ENCODE results near the gene TIMM22. TPM values are rescaled to one million over a fixed set of nuclear protein-coding genes. Genes with fewer than 3 reads are reported as not detected.
"Not testable (repeated sequence)": the region's sequence is repeated elsewhere in the genome, so short reads cannot be mapped to it uniquely, and the experiment has no call there.

Gene TIMM22
- total RNA-seq, 2 experiments from 2014 or later = 9.4 to 9.8 TPM

GRCh38 chr17:1037238-1037879 is 40.4 kb downstream of the TIMM22 start:
- DNase-seq = no peak
- Mint-ChIP-seq H3K4me1 (no peaks in the 10 kb centered on the region), H3K27ac (no peak overlapping the region), H3K9me3 (ENCODE audit: low read depth) (no peaks in the 10 kb centered on the region), H3K4me3 (no peak overlapping the region), H3K36me3 (ENCODE audit: low read depth) (no peaks in the 10 kb centered on the region), H3K27me3 (no peaks in the 10 kb centered on the region)
- CTCF ChIA-PET = interaction anchor here (0.7 kb wide), 2 partner anchors 33 to 243 kb away, joined by 3 read pairs; no protein-coding TSS in a partner anchor
- POLR2A ChIA-PET = no interaction called here
- ATAC-seq = no peak
- intact Hi-C loops (cut with DNase I, micrococcal nuclease) = no loop called here

DNA sequence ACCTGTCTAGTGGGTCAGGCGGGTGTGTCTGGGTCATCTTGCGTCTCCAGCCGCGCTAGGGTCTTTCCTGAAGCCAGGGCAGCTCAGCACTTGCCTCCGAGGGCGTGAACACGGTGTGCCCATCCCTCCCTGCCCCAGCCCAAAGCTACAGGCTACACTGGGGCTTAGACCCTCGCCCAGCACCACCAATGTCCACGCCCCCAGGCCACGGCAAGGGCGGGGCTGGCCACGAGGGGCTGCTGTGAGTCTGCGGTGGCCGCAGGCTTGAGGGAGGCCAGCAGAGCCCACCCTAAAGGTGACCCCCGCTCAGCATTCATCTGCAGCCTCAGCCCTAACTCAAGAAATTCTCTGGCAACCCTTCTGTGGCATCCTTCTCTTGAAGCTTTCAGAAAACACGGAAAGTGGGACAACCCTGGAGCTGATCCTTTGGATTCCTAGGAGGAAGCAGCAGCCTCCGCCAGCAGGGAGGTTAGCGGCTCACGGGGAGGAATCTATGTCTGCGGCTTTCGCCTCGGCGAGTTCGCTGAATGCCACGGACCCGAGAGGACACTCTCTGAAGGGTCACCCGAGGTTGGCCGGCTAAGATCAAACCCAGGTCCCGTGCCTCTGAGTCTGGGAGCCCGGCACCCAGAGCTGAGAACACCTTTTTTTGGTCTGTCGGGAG is 41.7 kb downstream of the TIMM22 start:
- CTCF ChIA-PET = no interaction called here
- POLR2A ChIA-PET = no interaction called here
- ATAC-seq = no peak
- H3K27ac Mint-ChIP-seq = no peak overlapping the region
- H3K4me1 Mint-ChIP-seq = no peaks in the 10 kb centered on the region
- H3K9me3 Mint-ChIP-seq (ENCODE audit: low read depth) = no peaks in the 10 kb centered on the region
- no peaks in the 10 kb centered on the region for H3K36me3 Mint-ChIP-seq (ENCODE audit: low read depth)
- intact Hi-C loops (cut with DNase I, micrococcal nuclease) = no loop called here
- no peaks in the 10 kb centered on the region for H3K27me3 Mint-ChIP-seq
- DNase-seq = no peak
- no peak overlapping the region for H3K4me3 Mint-ChIP-seq

GRCh38 chr17:1039123-1039507 is 42.2 kb downstream of the TIMM22 start:
- intact Hi-C loops (cut with DNase I, micrococcal nuclease) = no loop called here
- H3K4me1 Mint-ChIP-seq = no peaks in the 10 kb centered on the region
- ChIA-PET POLR2A (no interaction called here), CTCF (no interaction called here)
- DNase-seq (no peak), ATAC-seq (no peak)
- no peaks in the 10 kb centered on the region for H3K9me3 Mint-ChIP-seq (ENCODE audit: low read depth)
- H3K27ac Mint-ChIP-seq = no peak overlapping the region
- H3K4me3 Mint-ChIP-seq = no peak overlapping the region
- H3K27me3 Mint-ChIP-seq = no peaks in the 10 kb centered on the region
- H3K36me3 Mint-ChIP-seq (ENCODE audit: low read depth) = no peaks in the 10 kb centered on the region

DNA sequence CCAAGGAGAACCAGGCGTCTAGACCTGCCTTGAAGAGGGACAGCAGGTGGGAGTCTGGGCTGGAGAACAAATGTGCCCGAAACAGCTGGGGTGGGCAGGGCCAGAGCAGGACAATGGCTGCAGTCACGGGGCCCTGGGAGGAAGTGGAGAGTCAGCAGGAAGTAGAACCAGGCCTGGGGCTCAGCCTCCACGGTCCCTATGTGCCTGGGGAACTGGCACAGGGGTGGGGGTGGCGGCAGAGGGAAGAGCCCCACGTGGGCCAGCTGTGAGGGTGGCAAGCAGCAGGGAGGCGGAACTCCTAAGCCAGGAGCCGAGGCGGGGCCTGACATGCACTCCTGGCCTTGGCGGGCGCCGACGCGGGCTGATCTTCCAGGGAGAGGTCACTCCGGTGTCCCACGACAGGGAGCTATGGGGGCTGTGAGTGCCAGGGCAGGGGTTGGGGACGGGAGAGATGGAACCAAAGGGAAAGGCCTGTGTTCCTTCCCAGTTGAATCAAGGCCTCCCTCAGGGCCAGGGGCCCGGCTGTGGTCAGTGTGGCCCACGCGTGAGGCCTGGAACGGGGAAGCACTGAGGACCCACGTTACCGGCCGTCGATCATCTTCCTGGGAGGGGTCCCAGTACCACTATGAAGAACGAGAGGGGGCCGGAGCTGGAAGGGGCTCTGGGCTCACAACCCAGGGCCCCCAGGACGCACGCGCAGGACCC is 42.7 kb downstream of the TIMM22 start:
- ChIA-PET POLR2A (no interaction called here), CTCF (interaction anchor here (0.8 to 1.2 kb wide), 2 partner anchors 17 to 18 kb away, joined by 3 to 5 read pairs; no protein-coding TSS in a partner anchor)
- no peak for DNase-seq
- no peaks in the 10 kb centered on the region for H3K9me3 Mint-ChIP-seq (ENCODE audit: low read depth)
- H3K36me3 Mint-ChIP-seq (ENCODE audit: low read depth) = no peaks in the 10 kb centered on the region
- ATAC-seq = no peak
- no peaks in the 10 kb centered on the region for H3K4me1 Mint-ChIP-seq
- intact Hi-C loops (cut with DNase I, micrococcal nuclease) = no loop called here
- no peaks in the 10 kb centered on the region for H3K27me3 Mint-ChIP-seq
- H3K4me3 Mint-ChIP-seq = no peak overlapping the region
- H3K27ac Mint-ChIP-seq = no peak overlapping the region

DNA sequence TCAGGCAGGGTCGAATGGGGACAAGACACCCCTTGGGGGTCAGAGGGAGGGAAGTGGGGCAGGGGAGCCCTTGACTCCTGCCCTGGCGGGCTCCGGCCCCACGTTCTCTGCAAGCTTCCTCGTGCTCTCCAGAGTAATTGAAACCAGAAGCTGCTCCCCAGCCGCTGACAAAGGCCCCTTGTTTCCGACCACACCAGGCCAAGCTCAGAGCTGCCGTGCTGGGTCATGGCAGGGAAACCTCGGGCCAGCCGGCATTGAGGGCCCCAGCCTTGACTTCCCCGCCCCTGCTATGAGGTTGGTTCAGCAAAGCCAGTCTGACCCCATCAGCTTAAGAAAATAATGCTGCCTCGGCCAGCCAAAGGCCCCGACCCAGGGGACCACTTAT is 43.3 kb downstream of the TIMM22 start:
- Mint-ChIP-seq H3K9me3 (ENCODE audit: low read depth) (no peaks in the 10 kb centered on the region), H3K4me1 (no peaks in the 10 kb centered on the region), H3K4me3 (no peak overlapping the region), H3K36me3 (ENCODE audit: low read depth) (no peaks in the 10 kb centered on the region), H3K27me3 (no peaks in the 10 kb centered on the region), H3K27ac (no peak overlapping the region)
- no peak for ATAC-seq
- CTCF ChIA-PET = interaction anchor here (0.8 to 1.2 kb wide), 2 partner anchors 16 to 18 kb away, joined by 3 to 5 read pairs; no protein-coding TSS in a partner anchor
- DNase-seq = no peak
- intact Hi-C loops (cut with DNase I, micrococcal nuclease) = no loop called here
- POLR2A ChIA-PET = no interaction called here

DNA sequence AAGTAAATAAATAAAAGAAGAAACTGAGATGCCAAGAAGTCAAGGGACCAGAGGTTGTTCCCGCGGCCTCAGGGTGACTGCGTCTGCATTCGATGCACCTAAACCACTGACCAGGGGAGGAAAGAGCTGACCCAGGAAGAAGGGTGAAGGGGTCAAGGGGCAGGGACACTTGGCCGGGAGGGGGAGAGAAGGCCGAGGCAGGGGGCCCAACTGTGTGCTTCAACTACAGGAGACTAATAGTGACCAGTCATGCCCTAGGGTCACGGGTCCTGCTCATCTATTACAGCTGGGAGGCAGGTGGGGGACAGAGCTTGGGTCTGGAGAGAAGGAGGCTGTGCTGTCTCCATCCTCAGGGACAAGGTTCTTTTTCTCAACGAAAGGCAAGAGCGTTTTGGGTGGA is 44.8 kb downstream of the TIMM22 start:
- Mint-ChIP-seq H3K36me3 (ENCODE audit: low read depth) (no peaks in the 10 kb centered on the region), H3K27ac (no peak overlapping the region), H3K9me3 (ENCODE audit: low read depth) (no peaks in the 10 kb centered on the region), H3K4me1 (no peaks in the 10 kb centered on the region), H3K4me3 (no peak overlapping the region), H3K27me3 (no peaks in the 10 kb centered on the region)
- ATAC-seq (no peak), DNase-seq (no peak)
- ChIA-PET CTCF (interaction anchor here (0.9 kb wide), 1 partner anchor 15 kb away, joined by 3 read pairs; no protein-coding TSS in a partner anchor), POLR2A (no interaction called here)
- intact Hi-C loops (cut with DNase I, micrococcal nuclease) = no loop called here

DNA sequence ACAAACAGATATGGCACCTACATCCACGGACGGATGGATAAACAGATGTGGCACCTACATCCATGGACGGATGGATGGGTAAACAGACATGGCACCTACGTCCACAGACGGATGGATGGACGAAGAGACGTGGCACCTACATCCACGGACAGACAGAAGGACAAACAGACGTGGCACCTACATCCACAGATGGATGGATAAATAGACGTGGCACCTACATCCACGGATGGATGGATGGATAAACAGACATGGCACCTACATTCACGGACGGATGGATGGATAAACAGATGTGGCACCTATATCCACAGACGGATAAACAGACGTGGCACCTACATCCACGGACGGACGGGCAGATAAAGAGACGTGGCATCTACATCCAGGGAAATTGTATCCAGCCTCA is 45.6 kb downstream of the TIMM22 start:
- intact Hi-C loops (cut with DNase I, micrococcal nuclease) = no loop called here
- Mint-ChIP-seq H3K27ac (no peak overlapping the region), H3K4me3 (no peak overlapping the region), H3K4me1 (no peaks in the 10 kb centered on the region), H3K27me3 (no peaks in the 10 kb centered on the region), H3K36me3 (ENCODE audit: low read depth) (no peaks in the 10 kb centered on the region), H3K9me3 (ENCODE audit: low read depth) (no peaks in the 10 kb centered on the region)
- CTCF ChIA-PET = interaction anchor here (0.9 kb wide), 1 partner anchor 14 kb away, joined by 3 read pairs; no protein-coding TSS in a partner anchor
- POLR2A ChIA-PET = no interaction called here
- no peak for ATAC-seq
- DNase-seq = no peak

DNA sequence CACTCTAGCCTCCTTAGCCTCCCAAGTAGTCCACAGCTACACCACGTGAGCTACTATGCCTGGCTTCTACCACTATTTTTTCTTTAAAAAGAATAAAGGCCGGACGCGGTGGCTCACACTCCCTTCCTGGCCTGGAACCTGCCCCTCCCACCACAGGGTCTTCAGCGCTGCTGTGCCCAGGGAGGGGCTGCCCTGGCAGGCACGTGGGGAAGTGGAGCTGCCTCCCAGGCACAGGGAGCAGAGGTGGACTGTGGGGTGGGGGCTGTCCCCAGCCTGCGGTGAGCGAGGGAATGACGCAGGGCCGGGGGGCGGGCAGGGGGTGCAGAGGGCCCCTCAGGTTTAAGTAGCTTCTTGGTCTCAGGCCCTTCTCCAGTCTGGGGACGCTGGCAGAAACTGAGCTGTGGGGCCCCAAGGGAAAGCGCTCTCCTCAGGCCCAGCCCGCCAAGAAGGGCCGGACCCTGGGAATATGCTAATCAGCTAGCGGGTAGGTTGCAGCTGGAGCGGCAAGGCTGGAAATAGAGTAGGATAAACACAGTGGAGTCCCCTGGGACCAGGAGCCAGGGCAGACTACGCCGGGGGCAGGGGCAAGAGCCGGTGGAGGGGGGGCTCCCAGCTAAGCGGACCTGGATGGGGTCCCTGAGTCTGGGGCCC is 46.8 kb downstream of the TIMM22 start:
- no peaks in the 10 kb centered on the region for H3K4me1 Mint-ChIP-seq
- no peaks in the 10 kb centered on the region for H3K36me3 Mint-ChIP-seq (ENCODE audit: low read depth)
- DNase-seq (no peak), ATAC-seq (no peak)
- H3K27ac Mint-ChIP-seq = no peak overlapping the region
- no peaks in the 10 kb centered on the region for H3K9me3 Mint-ChIP-seq (ENCODE audit: low read depth)
- intact Hi-C loops (cut with DNase I, micrococcal nuclease) = no loop called here
- H3K4me3 Mint-ChIP-seq = no peak overlapping the region
- no peaks in the 10 kb centered on the region for H3K27me3 Mint-ChIP-seq
- ChIA-PET CTCF (interaction anchor here (0.6 to 1.3 kb wide), 4 partner anchors 13 to 823 kb away, joined by 3 to 6 read pairs (median 3); no protein-coding TSS in a partner anchor), POLR2A (interaction anchor here (0.6 kb wide), 2 partner anchors 47 to 114 kb away, joined by 4 to 6 read pairs; no protein-coding TSS in a partner anchor)

DNA sequence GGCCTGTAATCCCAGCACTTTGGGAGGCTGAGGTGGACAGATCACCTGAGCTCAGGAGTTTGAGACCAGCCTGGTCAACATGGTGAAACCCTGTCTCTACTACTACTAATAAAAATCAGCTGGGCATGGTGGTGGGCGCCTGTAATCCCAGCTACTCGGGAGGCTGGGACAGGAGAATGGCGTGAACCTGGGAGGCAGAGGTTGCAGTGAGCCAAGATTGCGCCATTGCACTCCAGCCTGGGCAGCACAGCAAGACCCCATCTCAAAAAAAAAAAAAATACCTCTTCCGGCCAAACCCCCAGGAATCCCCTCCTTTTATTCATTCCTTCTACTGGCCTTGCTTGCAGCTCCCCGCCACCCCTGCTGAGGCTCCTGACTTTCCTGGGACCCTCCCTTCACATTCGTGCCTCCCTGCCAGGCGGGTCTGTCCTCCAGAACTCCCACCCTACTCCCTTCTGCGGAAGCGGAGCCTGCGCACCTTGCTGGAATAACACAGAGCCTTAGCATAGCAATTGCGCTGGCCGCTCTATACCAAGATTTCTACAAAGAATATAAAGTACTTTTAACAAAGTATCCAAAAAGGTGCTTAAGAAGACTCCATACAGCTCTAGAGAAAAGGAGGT is 47.6 kb downstream of the TIMM22 start:
- H3K36me3 Mint-ChIP-seq (ENCODE audit: low read depth); H3K4me3 Mint-ChIP-seq; DNase-seq; H3K4me1 Mint-ChIP-seq; ATAC-seq; H3K27me3 Mint-ChIP-seq; H3K27ac Mint-ChIP-seq; intact Hi-C loops (cut with DNase I, micrococcal nuclease); H3K9me3 Mint-ChIP-seq (ENCODE audit: low read depth): not testable (repeated sequence)
- ChIA-PET POLR2A (interaction anchor here (0.6 kb wide), 1 partner anchor 115 kb away, joined by 6 read pairs; no protein-coding TSS in a partner anchor), CTCF (interaction anchor here (0.6 to 1.3 kb wide), 5 partner anchors 11 to 822 kb away, joined by 3 to 6 read pairs (median 3); no protein-coding TSS in a partner anchor)

GRCh38 chr17:1045456-1045855 is 48.5 kb downstream of the TIMM22 start:
- no peaks in the 10 kb centered on the region for H3K9me3 Mint-ChIP-seq (ENCODE audit: low read depth)
- peaks cover 2% of the 10 kb centered on the region for H3K36me3 Mint-ChIP-seq (ENCODE audit: low read depth)
- no peaks in the 10 kb centered on the region for H3K27me3 Mint-ChIP-seq
- POLR2A ChIA-PET = no interaction called here
- no peak for ATAC-seq
- no peaks in the 10 kb centered on the region for H3K4me1 Mint-ChIP-seq
- H3K4me3 Mint-ChIP-seq = no peak overlapping the region
- CTCF ChIA-PET = interaction anchor here (0.8 kb wide), 1 partner anchor 10 kb away, joined by 5 read pairs; no protein-coding TSS in a partner anchor
- intact Hi-C loops (cut with DNase I, micrococcal nuclease) = no loop called here
- DNase-seq = no peak
- no peak overlapping the region for H3K27ac Mint-ChIP-seq

All from activated CD4-positive, alpha-beta T cell treated with anti-CD3 and anti-CD28 coated beads for 36 hours (primary cell).